SK-N-SH (cell line): Measurements from ENCODE around the gene PCDHGC5. TPM values are rescaled to one million over a fixed set of nuclear protein-coding genes. Genes with fewer than 3 reads are reported as not detected.

Source experiments
- CTCF ChIA-PET: fragments of 300-600, 350-600 bp; formaldehyde crosslinking; extraction: SDS; loops from one replicate; lab custom pipeline; 2021; lab: Yijun Ruan, JAX
- POLR2A ChIA-PET: fragments of 350-600 bp; sonication (Branson Sonifier 250); formaldehyde crosslinking; extraction: SDS; loops from one replicate; lab custom pipeline; 2020; ENCODE audit warnings: antibody characterized with exemption, inconsistent platforms; lab: Yijun Ruan, JAX
- DNase-seq: peaks from one replicate; pipeline ENCODE4 v3.0.0; 2012
- H2AFZ ChIP-seq: fragments of 200-600 bp; sonication (generic); 2 replicates; pipeline ENCODE4 v1.8.1; 2016; ENCODE audit warnings: antibody characterized with exemption, mild to moderate bottlenecking, low read depth
- H3F3A ChIP-seq: fragments of 200-600 bp; sonication (generic); replicated peaks from 2 replicates; pipeline ENCODE3; 2016; ENCODE audit warnings: antibody characterized with exemption, mild to moderate bottlenecking; ENCODE audit not compliant: insufficient read depth
- H3K27ac ChIP-seq, 2 experiments: fragments of 200-500 bp in 1 of 2; fragments of 200-600 bp in 1 of 2; sonication (Bioruptor generic) in 1 of 2; sonication (generic), shearing (Covaris generic) in 1 of 2; 2 replicates each; pipeline versions ENCODE4 v1.5.1 to v1.6.1; 2014 to 2016; ENCODE audit warnings: low read depth in 2 of 2, inconsistent platforms in 1 of 2, low read length in 1 of 2, mild to moderate bottlenecking in 1 of 2, mixed read lengths in 1 of 2
- H3K27me3 ChIP-seq: fragments of 200-600 bp; sonication (generic), shearing (Covaris generic); 2 replicates; pipeline ENCODE4 v1.6.1; 2016; ENCODE audit warnings: mixed run types; ENCODE audit not compliant: insufficient read depth
- H3K36me3 ChIP-seq, 2 experiments: fragments of 200-500 bp in 1 of 2; fragments of 200-600 bp in 1 of 2; sonication (Bioruptor generic) in 1 of 2; sonication (generic) in 1 of 2; replicated peaks in 1 of 2; 2 replicates each; pipeline versions ENCODE3 to v1.5.1; 2014 to 2016; ENCODE audit warnings: low read length in 1 of 2, mild to moderate bottlenecking in 1 of 2; ENCODE audit not compliant: insufficient read depth in 2 of 2, control insufficient read depth in 1 of 2
- H3K4me1 ChIP-seq, 2 experiments: fragments of 200-500 bp in 1 of 2; fragments of 200-600 bp in 1 of 2; sonication (Bioruptor generic) in 1 of 2; sonication (generic), shearing (Covaris generic) in 1 of 2; 2 replicates each; pipeline versions ENCODE4 v1.5.1 to v1.6.1; 2014 to 2016; ENCODE audit warnings: low read depth in 1 of 2, low read length in 1 of 2, mixed run types in 1 of 2; ENCODE audit not compliant: insufficient read depth in 2 of 2, control insufficient read depth in 1 of 2
- H3K4me2 ChIP-seq: fragments of 200-600 bp; sonication (generic), shearing (Covaris generic); 2 replicates; pipeline ENCODE4 v1.6.1; 2017; ENCODE audit warnings: mixed run types
- H3K4me3 ChIP-seq, 2 experiments: fragments of 200-500 bp in 1 of 2; fragments of 200-600 bp in 1 of 2; sonication (Bioruptor generic) in 1 of 2; sonication (generic), shearing (Covaris generic) in 1 of 2; 2 replicates each; pipeline versions ENCODE4 v1.5.1 to v1.8.1; 2014 to 2016; ENCODE audit warnings: low read depth in 2 of 2, inconsistent platforms in 1 of 2, low read length in 1 of 2, mild to moderate bottlenecking in 1 of 2, mixed read lengths in 1 of 2, moderate library complexity in 1 of 2
- H3K79me2 ChIP-seq: fragments of 200-600 bp; sonication (generic); 2 replicates; pipeline ENCODE4 v1.8.1; 2017; ENCODE audit warnings: mild to moderate bottlenecking; ENCODE audit not compliant: insufficient read depth
- H3K9ac ChIP-seq: fragments of 200-600 bp; sonication (generic); 2 replicates; pipeline ENCODE4 v1.6.1; 2017; ENCODE audit warnings: mixed run types
- H3K9me2 ChIP-seq: fragments of 200-600 bp; sonication (generic); 2 replicates; pipeline ENCODE4 v1.6.1; 2017; ENCODE audit warnings: mixed run types
- H3K9me3 ChIP-seq: fragments of 200-600 bp; sonication (generic); 2 replicates; pipeline ENCODE4 v1.6.1; 2017; ENCODE audit warnings: mixed run types, mild to moderate bottlenecking, moderate library complexity
- H4K20me1 ChIP-seq: fragments of 200-600 bp; sonication (generic); 2 replicates; pipeline ENCODE4 v1.6.1; 2017; ENCODE audit warnings: mild to moderate bottlenecking, mixed run types; ENCODE audit not compliant: insufficient read depth
- CTCF ChIP-seq: fragments of 200-600 bp; sonication (generic); IDR thresholded peaks from 2 replicates; pipeline ENCODE4 v1.6.1; 2017; ENCODE audit warnings: antibody characterized with exemption, mild to moderate bottlenecking, moderate library complexity
- ELF1 ChIP-seq: IDR thresholded peaks from 2 replicates; pipeline ENCODE4 v1.4.0; 2012
- EZH2phosphoT487 ChIP-seq: fragments of 200-600 bp; sonication (generic); IDR thresholded peaks from 2 replicates; pipeline ENCODE4 v1.6.1; 2017; ENCODE audit warnings: low read depth, mixed run types, mild to moderate bottlenecking, antibody characterized with exemption, moderate library complexity, borderline replicate concordance
- FOSL2 ChIP-seq: IDR thresholded peaks from 2 replicates; pipeline ENCODE4 v1.4.0; 2012; ENCODE audit warnings: low read depth, mild to moderate bottlenecking, moderate library complexity, borderline replicate concordance
- FOXJ3 ChIP-seq: sonication (generic); formaldehyde crosslinking; IDR thresholded peaks from 2 replicates; pipeline ENCODE4 v1.5.1; 2020; ENCODE audit warnings: mild to moderate bottlenecking, missing genetic modification reagents
- FOXM1 ChIP-seq: IDR thresholded peaks from 2 replicates; pipeline ENCODE4 v1.4.0; 2012; ENCODE audit warnings: low read depth, mild to moderate bottlenecking
- JUND ChIP-seq: IDR thresholded peaks from 2 replicates; pipeline ENCODE4 v1.4.0; 2012
- MEF2A ChIP-seq: IDR thresholded peaks from 2 replicates; pipeline ENCODE4 v1.4.0; 2012; ENCODE audit warnings: low read depth, borderline replicate concordance
- MXI1 ChIP-seq: IDR thresholded peaks from 2 replicates; pipeline ENCODE4 v1.6.1; 2012; ENCODE audit warnings: mild to moderate bottlenecking, low read depth, low read length, improper control_type of control experiment
- NFIC ChIP-seq: IDR thresholded peaks from 2 replicates; pipeline ENCODE4 v1.4.0; 2012; ENCODE audit warnings: borderline replicate concordance
- NRF1 ChIP-seq: IDR thresholded peaks from 2 replicates; pipeline ENCODE4 v1.6.1; 2012; ENCODE audit warnings: low read depth, mild to moderate bottlenecking, low read length
- PBX3 ChIP-seq: IDR thresholded peaks from 2 replicates; pipeline ENCODE4; 2012
- POLR2AphosphoS5 ChIP-seq: IDR thresholded peaks from 2 replicates; pipeline ENCODE4 v1.6.1; 2012; ENCODE audit warnings: low read depth, low read length
- REST ChIP-seq: IDR thresholded peaks from 2 replicates; pipeline ENCODE4 v1.6.1; 2012; ENCODE audit warnings: mild to moderate bottlenecking, low read depth, low read length, moderate library complexity
- RFX5 ChIP-seq: IDR thresholded peaks from 2 replicates; pipeline ENCODE4 v1.6.1; 2012; ENCODE audit warnings: mild to moderate bottlenecking, improper control_type of control experiment, low read length
- RXRA ChIP-seq: IDR thresholded peaks from 2 replicates; pipeline ENCODE4 v1.4.0; 2012; ENCODE audit warnings: low read depth, mild to moderate bottlenecking, borderline replicate concordance
- SMC3 ChIP-seq: IDR thresholded peaks from 2 replicates; pipeline ENCODE4 v1.6.1; 2012; ENCODE audit warnings: low read depth, low read length, improper control_type of control experiment
- USF2 ChIP-seq: fragments of 150-350 bp; IDR thresholded peaks from 2 replicates; pipeline ENCODE4 v1.6.1; 2017; ENCODE audit warnings: antibody characterized with exemption, low read length, low read depth, borderline replicate concordance
- YY1 ChIP-seq: IDR thresholded peaks from 2 replicates; pipeline ENCODE4 v1.4.0; 2012; ENCODE audit warnings: low read depth, mild to moderate bottlenecking
- WGBS: methylation state at CpG from one replicate; pipeline ENCODE4 v1.1.6; 2017; ENCODE audit warnings: low lambda C conversion rate; 5-methylcytosine and 5-hydroxymethylcytosine counted together
- polyA plus RNA-seq, 3 experiments: library from polyadenylated mRNA; depleted of rRNA; stranded (reverse); fragments of >200 nt; gene quantifications; 2 replicates each; pipeline ENCODE4 v1.2.3, GENCODE V29; 2012
- TF ChIP-seq, protein P1 (sequence below): IDR thresholded peaks from 2 replicates; pipeline ENCODE4 v1.4.0; 2012; ENCODE audit warnings: low read depth, borderline replicate concordance

Gene PCDHGC5
- polyA plus RNA-seq, 1 of the 3 experiments (the other 2 are of a cell fraction), result 2.0 TPM

DNA sequence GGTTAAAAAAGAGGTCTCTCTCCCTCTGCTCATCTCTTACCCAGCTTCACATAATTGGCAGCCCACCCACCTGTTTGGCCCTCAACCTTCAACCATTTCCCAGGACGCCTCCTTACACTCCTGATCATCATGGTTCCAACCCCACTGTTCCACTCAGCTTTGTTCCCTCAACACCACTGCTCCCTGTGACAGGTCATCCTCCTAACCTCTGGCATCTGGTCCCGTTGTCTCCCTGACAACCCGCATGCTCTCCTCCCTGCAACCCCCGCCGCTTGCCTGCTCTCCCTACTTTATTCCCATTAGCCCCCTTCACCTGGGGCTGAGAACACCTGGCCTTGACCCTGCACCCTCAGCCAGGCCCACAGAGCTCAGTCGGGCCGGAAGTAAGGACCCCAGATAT, 12.9 kb downstream of the PCDHGC5 start (continued):
- TF ChIP-seq REST, result no peak
- no peak for TF ChIP-seq RFX5
- no peak for TF ChIP-seq FOSL2
- no peak for TF ChIP-seq USF2
- no peak for TF ChIP-seq FOXM1
- no peak for TF ChIP-seq SMC3

DNA sequence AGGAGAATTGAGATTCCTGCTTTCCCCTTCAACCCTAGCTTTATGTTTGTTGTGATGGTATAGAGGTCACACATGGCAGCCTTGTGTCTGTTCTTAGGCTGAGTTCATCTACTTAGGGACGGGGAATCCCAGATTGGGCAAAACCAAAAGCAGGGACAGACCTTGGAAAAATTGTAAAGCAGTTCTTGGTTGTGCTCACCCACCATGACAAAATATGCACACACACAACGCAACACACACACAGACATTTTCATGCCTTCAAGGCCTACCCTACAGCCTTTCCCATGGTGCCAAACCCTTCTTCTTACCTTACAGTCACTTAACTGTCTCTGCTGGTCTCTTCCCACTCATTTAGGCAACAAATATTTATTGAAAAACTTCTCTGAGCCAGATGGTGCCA, 14.8 kb downstream of the PCDHGC5 start:
- no peaks in the 10 kb centered on the region for H3K9me3 ChIP-seq
- peaks cover 33% of the 10 kb centered on the region for H3K79me2 ChIP-seq
- DNase-seq, result no peak
- H3K4me3 ChIP-seq, result no peak overlapping the region
- H3K4me1 ChIP-seq, result peaks cover 23% of the 10 kb centered on the region in 2 experiments
- no peak overlapping the region for H3K4me2 ChIP-seq
- POLR2A ChIA-PET, result no interaction called here
- no peak overlapping the region; a peak in 1 of 4 replicates for H3K27ac ChIP-seq
- WGBS, result 78% methylated on average over 1 of the region's 2 CpGs
- H4K20me1 ChIP-seq, result no peaks in the 10 kb centered on the region
- H3F3A ChIP-seq, result peaks cover 23% of the 10 kb centered on the region
- no peak overlapping the region for H3K9ac ChIP-seq
- no peak for TF ChIP-seq NFIC
- TF ChIP-seq NRF1, result no peak
- TF ChIP-seq POLR2AphosphoS5, result no peak
- no peak for TF ChIP-seq ELF1
- TF ChIP-seq RXRA, result no peak
- no peak for TF ChIP-seq CTCF
- TF ChIP-seq PBX3, result no peak
- no peak for TF ChIP-seq EZH2phosphoT487
- TF ChIP-seq, protein P1, sequence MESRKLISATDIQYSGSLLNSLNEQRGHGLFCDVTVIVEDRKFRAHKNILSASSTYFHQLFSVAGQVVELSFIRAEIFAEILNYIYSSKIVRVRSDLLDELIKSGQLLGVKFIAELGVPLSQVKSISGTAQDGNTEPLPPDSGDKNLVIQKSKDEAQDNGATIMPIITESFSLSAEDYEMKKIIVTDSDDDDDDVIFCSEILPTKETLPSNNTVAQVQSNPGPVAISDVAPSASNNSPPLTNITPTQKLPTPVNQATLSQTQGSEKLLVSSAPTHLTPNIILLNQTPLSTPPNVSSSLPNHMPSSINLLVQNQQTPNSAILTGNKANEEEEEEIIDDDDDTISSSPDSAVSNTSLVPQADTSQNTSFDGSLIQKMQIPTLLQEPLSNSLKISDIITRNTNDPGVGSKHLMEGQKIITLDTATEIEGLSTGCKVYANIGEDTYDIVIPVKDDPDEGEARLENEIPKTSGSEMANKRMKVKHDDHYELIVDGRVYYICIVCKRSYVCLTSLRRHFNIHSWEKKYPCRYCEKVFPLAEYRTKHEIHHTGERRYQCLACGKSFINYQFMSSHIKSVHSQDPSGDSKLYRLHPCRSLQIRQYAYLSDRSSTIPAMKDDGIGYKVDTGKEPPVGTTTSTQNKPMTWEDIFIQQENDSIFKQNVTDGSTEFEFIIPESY, result no peak
- TF ChIP-seq FOXJ3 (CRISPR knock-in tag), result no peak
- no peak for TF ChIP-seq JUND
- TF ChIP-seq YY1, result no peak
- TF ChIP-seq MEF2A, result no peak
- no peak for TF ChIP-seq MXI1
- TF ChIP-seq, all 33 proteins: peak for 0
- H3K36me3 ChIP-seq, result peaks cover 9 to 49% of the 10 kb centered on the region in 2 experiments
- H2AFZ ChIP-seq, result no peak overlapping the region
- CTCF ChIA-PET, result interaction anchor here (8.5 kb wide), 1 partner anchor 20 kb away, joined by 75 read pairs; the partner anchor contains the start of gene PCDHGC4
- no peaks in the 10 kb centered on the region for H3K27me3 ChIP-seq
- H3K9me2 ChIP-seq, result no peaks in the 10 kb centered on the region
